Endothelial cell of umbilical vein (primary cell): ENCODE measurements around the gene ANKS1B. TPM values are rescaled to one million over a fixed set of nuclear protein-coding genes. Genes with fewer than 3 reads are reported as not detected.

Experiments
- BruUV-seq: library from RNA; stranded (reverse); fragments of 400-500 nt; replicated peaks from 2 replicates; lab custom pipeline; 2021; lab: Mats Ljungman, UMichigan
- CTCF ChIA-PET: fragments of 300-600, 350-600 bp; sonication (Branson Sonifier 250); formaldehyde crosslinking; loops from one replicate; lab custom pipeline; 2021; ENCODE audit warnings: antibody characterized with exemption, inconsistent platforms; lab: Charles Lee
- POLR2A ChIA-PET: fragments of 300-600, 350-600 bp; sonication (Branson Sonifier 250); formaldehyde crosslinking; loops from one replicate; lab custom pipeline; 2021; ENCODE audit warnings: antibody characterized with exemption, inconsistent platforms; lab: Charles Lee
- DNase-seq: peaks from one replicate; pipeline ENCODE4 v3.0.0-alpha.2; 2011; ENCODE audit warnings: low read depth, low spot score
- FAIRE-seq: peaks from 2 replicates; lab custom pipeline; 2011; peaks lifted over from hg19 to GRCh38; lab: Jason Lieb, UNC
- H2AFZ ChIP-seq: 2 replicates; pipeline ENCODE4 v1.6.0; 2012; ENCODE audit warnings: low read depth, low read length, control low read depth, inconsistent platforms
- H3K27ac ChIP-seq: 2 replicates; pipeline ENCODE4 v1.5.1; 2011; ENCODE audit warnings: low read depth, mild to moderate bottlenecking, control low read depth, low read length, moderate library complexity; ENCODE audit not compliant: insufficient read depth
- H3K27me3 ChIP-seq, 2 experiments: 2 replicates each; pipeline versions ENCODE4 v1.6.0 to v1.6.1; 2011; ENCODE audit warnings: low read length in 2 of 2, mixed read lengths in 1 of 2; ENCODE audit not compliant: control insufficient read depth in 2 of 2, insufficient read depth in 2 of 2
- H3K36me3 ChIP-seq, 2 experiments: 2 replicates in 1 of 2; 3 replicates in 1 of 2; pipeline ENCODE4 v1.5.1; 2011; ENCODE audit warnings: low read length in 2 of 2, mild to moderate bottlenecking in 1 of 2, moderate library complexity in 1 of 2; ENCODE audit not compliant: control insufficient read depth in 2 of 2, insufficient read depth in 2 of 2; ENCODE audit errors: extremely low read depth in 1 of 2
- H3K4me1 ChIP-seq: 3 replicates; pipeline ENCODE4 v1.5.1; 2011; ENCODE audit warnings: mild to moderate bottlenecking, low read length; ENCODE audit not compliant: control insufficient read depth, insufficient read depth; ENCODE audit errors: extremely low read depth
- H3K4me2 ChIP-seq: 2 replicates; pipeline ENCODE4 v1.6.1; 2011; ENCODE audit warnings: low read length, control low read depth, mixed read lengths; ENCODE audit not compliant: insufficient read depth
- H3K4me3 ChIP-seq, 3 experiments: fragments of 200-600 bp in 1 of 3; sonication (generic), shearing (Covaris generic) in 1 of 3; replicated peaks in 1 of 3; 2 replicates each; pipeline ENCODE4 v1.5.1; 2011 to 2016; ENCODE audit warnings: control low read depth in 3 of 3, low read length in 3 of 3, mild to moderate bottlenecking in 2 of 3, inconsistent platforms in 1 of 3, low read depth in 1 of 3, moderate library complexity in 1 of 3; ENCODE audit not compliant: insufficient read depth in 1 of 3
- H3K79me2 ChIP-seq: 2 replicates; pipeline ENCODE4 v1.6.0; 2012; ENCODE audit warnings: low read length, inconsistent platforms; ENCODE audit not compliant: control insufficient read depth, insufficient read depth
- H3K9ac ChIP-seq: replicated peaks from 2 replicates; pipeline ENCODE3; 2011; ENCODE audit warnings: low read length, control low read depth; ENCODE audit not compliant: insufficient read depth; ENCODE audit errors: extremely low read depth
- H3K9me1 ChIP-seq: replicated peaks from 3 replicates; pipeline ENCODE4 v1.6.0; 2011; ENCODE audit warnings: mild to moderate bottlenecking, low read length; ENCODE audit not compliant: control insufficient read depth, insufficient read depth; ENCODE audit errors: extremely low read depth
- H3K9me3 ChIP-seq: replicated peaks from 2 replicates; pipeline ENCODE4 v1.5.1; 2012; ENCODE audit warnings: low read length, inconsistent platforms; ENCODE audit not compliant: control insufficient read depth, insufficient read depth
- H4K20me1 ChIP-seq: replicated peaks from 2 replicates; pipeline ENCODE3; 2011; ENCODE audit warnings: mild to moderate bottlenecking, low read length; ENCODE audit not compliant: control insufficient read depth, insufficient read depth; ENCODE audit errors: extremely low read depth
- EZH2 ChIP-seq: IDR thresholded peaks from 2 replicates; pipeline ENCODE4 v1.6.1; 2012; ENCODE audit warnings: borderline replicate concordance, low read depth, mild to moderate bottlenecking, moderate library complexity, low read length, inconsistent platforms; ENCODE audit not compliant: severe bottlenecking
- FOS ChIP-seq: IDR thresholded peaks from 2 replicates; pipeline ENCODE4 v1.6.1; 2011; ENCODE audit warnings: mild to moderate bottlenecking, low read length, moderate library complexity, borderline replicate concordance; ENCODE audit not compliant: insufficient read depth
- GATA2 ChIP-seq: IDR thresholded peaks from 2 replicates; pipeline ENCODE4 v1.7.0; 2011; ENCODE audit warnings: low read depth, mild to moderate bottlenecking, moderate library complexity, mixed read lengths, low read length; ENCODE audit not compliant: insufficient read length, insufficient read depth
- JUN ChIP-seq: IDR thresholded peaks from 2 replicates; pipeline ENCODE4 v1.6.1; 2011; ENCODE audit warnings: borderline replicate concordance, low read depth; ENCODE audit not compliant: insufficient read length, insufficient read depth
- MAX ChIP-seq: IDR thresholded peaks from 2 replicates; pipeline ENCODE4 v1.6.1; 2011; ENCODE audit not compliant: insufficient read depth, insufficient read length
- MYC ChIP-seq: IDR thresholded peaks from one replicate; pipeline ENCODE4 v1.6.1; 2011; ENCODE audit warnings: mild to moderate bottlenecking, low read depth, low read length
- POLR2A ChIP-seq: IDR thresholded peaks from 2 replicates; pipeline ENCODE4 v1.6.1; 2012; ENCODE audit warnings: low read depth, mild to moderate bottlenecking, control low read depth, low read length
- POLR2AphosphoS5 ChIP-seq: IDR thresholded peaks from 2 replicates; pipeline ENCODE4 v1.6.1; 2012; ENCODE audit warnings: low read depth, mild to moderate bottlenecking, control low read depth, low read length, moderate library complexity; ENCODE audit not compliant: insufficient read depth
- dilution Hi-C: fragments of 300-500 bp; cut with MboI; formaldehyde crosslinking; loops from one replicate; pipeline ENCODE4 v1.15.0; 2019; ENCODE audit warnings: low sequenced_read_pairs; ENCODE audit not compliant: extremely low pct_ligation_motif_present
- intact Hi-C: fragments of 100-400 bp; cut with micrococcal nuclease; formaldehyde crosslinking; loops from one replicate; pipeline ENCODE4 v1.10.0; 2022
- polyA plus RNA-seq, 4 experiments: library from polyadenylated mRNA; depleted of rRNA in 3 of 4; stranded (reverse) in 3 of 4; unstranded in 1 of 4; fragments of >200 nt; gene quantifications; 2 replicates each; pipeline versions ENCODE4 v1.2.1 to v1.2.3, GENCODE V29; 2011 to 2012; ENCODE audit warnings: missing spikeins in 1 of 4
- total RNA-seq: library from RNA; stranded (reverse); gene quantifications from 2 replicates; pipeline ENCODE4 v1.2.3, GENCODE V29; 2021
- TF ChIP-seq, protein P1 (sequence below), 2 donors: IDR thresholded peaks; 1 replicate in 1 of 2; 2 replicates in 1 of 2; pipeline ENCODE4 v1.5.1; 2011; ENCODE audit warnings: low read length in 2 of 2, mild to moderate bottlenecking in 2 of 2, moderate library complexity in 2 of 2, control low read depth in 1 of 2, inconsistent platforms in 1 of 2, low read depth in 1 of 2; ENCODE audit not compliant: insufficient read depth in 1 of 2; ENCODE audit errors: extremely low read depth in 1 of 2

Gene ANKS1B
- total and polyA plus RNA-seq, 2 donors (not counting 3 experiments of a cell fraction or from before 2014, with no cell fraction given) = 0.15 to 0.38 TPM

- Histone ChIP-seq H3K4me3 (no peak overlapping the region), H3K9me3 (no peaks in the 10 kb centered on the region), H3K79me2 (no peaks in the 10 kb centered on the region), H3K27me3 (no peaks in the 10 kb centered on the region), H3K9ac (no peak overlapping the region), H2AFZ (no peak overlapping the region), H3K4me2 (no peak overlapping the region), H3K36me3 (no peaks in the 10 kb centered on the region), H3K9me1 (no peaks in the 10 kb centered on the region), H4K20me1 (no peaks in the 10 kb centered on the region), H3K27ac (no peak overlapping the region), H3K4me1 (no peaks in the 10 kb centered on the region)
- intact Hi-C loops (no loop called here), dilution Hi-C loops (no loop called here)
- ChIA-PET POLR2A (no interaction called here), CTCF (no interaction called here)
- TF ChIP-seq POLR2A = no peak
- TF ChIP-seq MAX = no peak
- no peak for TF ChIP-seq JUN
- no peak for TF ChIP-seq EZH2
- no peak for TF ChIP-seq POLR2AphosphoS5
- no peak for TF ChIP-seq MYC
- TF ChIP-seq, protein P1, sequence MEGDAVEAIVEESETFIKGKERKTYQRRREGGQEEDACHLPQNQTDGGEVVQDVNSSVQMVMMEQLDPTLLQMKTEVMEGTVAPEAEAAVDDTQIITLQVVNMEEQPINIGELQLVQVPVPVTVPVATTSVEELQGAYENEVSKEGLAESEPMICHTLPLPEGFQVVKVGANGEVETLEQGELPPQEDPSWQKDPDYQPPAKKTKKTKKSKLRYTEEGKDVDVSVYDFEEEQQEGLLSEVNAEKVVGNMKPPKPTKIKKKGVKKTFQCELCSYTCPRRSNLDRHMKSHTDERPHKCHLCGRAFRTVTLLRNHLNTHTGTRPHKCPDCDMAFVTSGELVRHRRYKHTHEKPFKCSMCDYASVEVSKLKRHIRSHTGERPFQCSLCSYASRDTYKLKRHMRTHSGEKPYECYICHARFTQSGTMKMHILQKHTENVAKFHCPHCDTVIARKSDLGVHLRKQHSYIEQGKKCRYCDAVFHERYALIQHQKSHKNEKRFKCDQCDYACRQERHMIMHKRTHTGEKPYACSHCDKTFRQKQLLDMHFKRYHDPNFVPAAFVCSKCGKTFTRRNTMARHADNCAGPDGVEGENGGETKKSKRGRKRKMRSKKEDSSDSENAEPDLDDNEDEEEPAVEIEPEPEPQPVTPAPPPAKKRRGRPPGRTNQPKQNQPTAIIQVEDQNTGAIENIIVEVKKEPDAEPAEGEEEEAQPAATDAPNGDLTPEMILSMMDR (IDR thresholded peaks at IDR 0.05; ENCODE audit: extremely low read depth in 1 of 2, insufficient read depth in 1 of 2, low read depth in 1 of 2, low read length in 2 of 2) = no peak
- no peak for TF ChIP-seq FOS
- TF ChIP-seq GATA2 = no peak
- no peak for FAIRE-seq
- no TSS peak for BruUV-seq
- no peak for DNase-seq
Measured at GRCh38 chr12:99176871-99177270, 807.9 kb downstream of the ANKS1B start.
